HG03354 (cell line): ENCODE results near the gene ZBTB38.

Experiments
- ATAC-seq: cut with Tn5 transposase; IDR thresholded peaks from one replicate; pipeline ENCODE4 v1.9.1; 2021; ENCODE audit warnings: mild to moderate bottlenecking; ENCODE audit not compliant: unreplicated experiment, poor library complexity, severe bottlenecking

ZBTB38 gene

GRCh38 chr3:141399200-141399599, 30.9 kb downstream of the ZBTB38 start:
- no peak for ATAC-seq

GRCh38 chr3:141400073-141400971, 32.0 kb downstream of the ZBTB38 start:
- no peak for ATAC-seq

DNA sequence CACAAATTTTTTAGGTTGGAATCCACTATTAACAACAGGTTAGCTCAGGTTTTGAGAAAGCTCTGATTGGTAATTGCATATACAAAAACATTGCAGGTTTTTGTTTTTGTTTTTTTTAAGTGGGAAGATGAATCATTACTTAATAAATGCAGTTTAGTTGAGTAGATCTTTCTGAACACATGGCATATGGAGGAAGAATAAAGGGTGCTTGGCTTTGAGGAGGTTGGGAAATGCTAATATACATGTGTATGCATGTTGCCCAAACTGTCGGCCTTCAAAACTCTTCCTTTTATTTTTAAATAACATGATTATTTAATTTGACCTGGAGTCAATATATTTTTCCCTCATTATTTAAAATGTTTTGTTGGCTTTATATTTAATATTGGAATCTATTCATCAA, 32.8 kb downstream of the ZBTB38 start:
- no peak for ATAC-seq

GRCh38 chr3:141401573-141402475, 33.5 kb downstream of the ZBTB38 start:
- ATAC-seq: peak; percentile 79

DNA sequence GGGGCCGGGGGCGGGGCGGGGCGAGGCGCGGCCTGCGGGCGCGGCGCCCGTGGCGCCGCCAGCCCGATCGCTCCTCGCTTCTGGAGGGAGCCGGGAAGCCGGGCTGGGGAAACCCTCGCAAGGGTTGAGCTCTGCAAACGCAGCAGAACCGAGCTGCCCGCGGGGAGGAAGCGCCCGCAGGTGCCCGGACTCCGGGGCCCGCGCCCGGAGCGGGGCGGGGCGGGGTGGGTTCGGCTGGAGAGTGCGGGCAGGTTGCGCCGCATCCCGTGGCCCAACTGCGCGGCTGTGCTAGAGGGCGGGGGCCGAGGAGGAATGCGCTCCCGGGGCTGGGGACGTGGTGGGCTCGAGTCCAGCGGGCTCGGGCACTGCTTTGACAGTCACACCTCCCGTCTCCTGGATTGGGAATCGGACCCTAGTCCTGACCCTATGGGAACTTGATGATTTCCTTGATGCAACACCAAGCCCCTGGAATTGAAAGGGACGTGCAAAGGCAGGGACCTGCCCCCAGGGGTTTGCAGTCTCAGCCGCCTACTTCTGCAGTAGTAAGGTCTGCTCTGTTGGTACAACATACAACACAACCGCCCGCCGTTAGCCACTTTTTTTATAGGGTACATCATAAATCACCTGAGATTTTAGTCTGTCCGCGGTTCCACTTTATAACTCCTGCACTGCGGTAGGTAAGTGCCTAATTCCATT, 34.3 kb downstream of the ZBTB38 start:
- peak; percentile 64 for ATAC-seq

- ATAC-seq: no peak
Measured at GRCh38 chr3:141403576-141403975, 35.3 kb downstream of the ZBTB38 start.

GRCh38 chr3:141405025-141405424, 36.7 kb downstream of the ZBTB38 start:
- no peak for ATAC-seq

- no peak for ATAC-seq
Measured at GRCh38 chr3:141405591-141405990, 37.3 kb downstream of the ZBTB38 start.

- ATAC-seq: no peak
Measured at GRCh38 chr3:141406265-141406664, 38.0 kb downstream of the ZBTB38 start.

DNA sequence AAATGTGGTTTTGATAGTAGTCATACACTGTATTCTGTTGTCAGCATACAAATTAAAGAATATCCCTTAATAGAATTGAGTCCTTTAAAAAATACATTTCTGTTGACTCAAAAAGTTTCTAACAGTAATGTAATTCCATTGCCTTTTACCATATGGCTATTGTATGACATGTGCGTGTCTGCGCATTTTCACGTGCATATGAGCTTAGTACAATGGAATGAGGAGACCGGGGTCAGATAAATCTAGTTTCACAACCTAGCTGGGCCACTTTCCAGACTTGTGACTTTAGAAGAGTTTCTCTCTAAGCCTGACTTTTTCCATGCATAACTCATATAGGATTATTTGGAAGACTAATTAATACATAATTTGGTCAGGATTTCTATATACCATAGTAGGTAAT, 38.7 kb downstream of the ZBTB38 start:
- ATAC-seq: no peak

DNA sequence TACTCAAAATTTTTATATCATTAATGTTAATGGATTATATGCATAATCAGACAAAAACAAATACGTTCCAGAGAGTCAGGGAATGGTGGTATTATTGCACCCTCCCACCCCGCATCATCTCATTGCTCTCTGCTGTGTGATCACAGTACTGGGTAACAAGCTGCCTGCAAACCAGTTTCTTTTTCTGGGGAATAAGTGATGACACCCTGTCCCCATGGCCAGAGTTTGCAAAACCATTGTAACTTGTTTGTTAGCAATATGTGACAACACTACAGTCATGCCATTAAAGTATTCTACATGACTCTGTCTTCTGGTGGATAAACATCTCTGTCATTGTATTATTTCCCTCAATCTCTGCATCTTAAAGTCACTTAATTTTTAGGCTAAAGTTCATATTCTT, 39.5 kb downstream of the ZBTB38 start:
- no peak for ATAC-seq

DNA sequence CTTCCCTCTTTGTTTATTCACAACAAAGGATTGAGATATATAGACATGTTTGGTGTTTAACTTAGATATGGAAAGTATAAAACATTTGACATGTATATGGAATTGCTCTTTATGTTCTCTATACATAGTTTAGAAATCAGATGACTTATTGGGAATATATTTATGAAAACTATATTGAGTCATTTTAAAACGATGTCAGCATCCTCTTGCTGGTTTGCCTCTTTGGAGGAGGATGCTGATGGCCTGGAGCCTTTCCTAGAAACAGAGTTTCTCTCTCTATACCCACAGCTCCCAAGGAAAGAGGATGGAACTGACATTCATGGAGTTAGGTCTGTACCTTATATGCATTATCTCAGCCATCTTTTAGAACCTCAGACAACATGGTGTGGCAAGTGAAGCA, 40.3 kb downstream of the ZBTB38 start:
- ATAC-seq: no peak

DNA sequence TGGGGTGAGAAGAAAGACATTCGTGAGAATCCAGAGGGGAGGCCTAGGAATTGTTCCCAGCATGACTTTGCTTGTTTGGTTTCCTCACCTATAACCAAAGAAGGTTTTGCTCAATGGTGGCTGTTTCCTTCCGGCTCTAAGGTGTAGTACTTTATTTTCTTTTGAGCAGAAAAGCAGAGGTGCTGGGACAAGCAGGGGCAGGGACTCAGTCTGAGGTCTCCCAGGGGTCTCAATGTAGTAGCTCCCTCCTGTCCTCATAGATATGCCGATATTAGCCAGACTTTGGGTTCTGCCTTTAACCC, 41.6 kb downstream of the ZBTB38 start:
- no peak for ATAC-seq

DNA sequence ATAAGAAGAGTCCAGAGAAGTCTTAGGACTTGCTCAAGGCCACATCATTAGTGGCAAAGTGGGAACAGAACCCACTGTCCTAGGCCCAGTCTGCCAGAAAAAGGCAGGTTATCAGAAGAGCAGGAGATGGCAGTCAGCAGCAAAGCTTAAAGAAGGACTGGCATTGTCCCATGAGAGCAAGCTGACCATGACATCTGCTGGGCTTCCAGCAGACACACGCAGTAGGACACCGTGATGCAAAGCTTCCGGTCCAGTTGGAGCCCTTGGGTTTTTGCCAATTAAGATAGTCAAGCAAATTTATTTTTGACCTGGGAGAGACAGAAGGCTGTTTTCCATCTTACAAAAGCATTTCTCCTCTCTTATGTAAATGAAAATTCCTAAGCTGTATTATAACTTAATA, 42.1 kb downstream of the ZBTB38 start:
- ATAC-seq: no peak

DNA sequence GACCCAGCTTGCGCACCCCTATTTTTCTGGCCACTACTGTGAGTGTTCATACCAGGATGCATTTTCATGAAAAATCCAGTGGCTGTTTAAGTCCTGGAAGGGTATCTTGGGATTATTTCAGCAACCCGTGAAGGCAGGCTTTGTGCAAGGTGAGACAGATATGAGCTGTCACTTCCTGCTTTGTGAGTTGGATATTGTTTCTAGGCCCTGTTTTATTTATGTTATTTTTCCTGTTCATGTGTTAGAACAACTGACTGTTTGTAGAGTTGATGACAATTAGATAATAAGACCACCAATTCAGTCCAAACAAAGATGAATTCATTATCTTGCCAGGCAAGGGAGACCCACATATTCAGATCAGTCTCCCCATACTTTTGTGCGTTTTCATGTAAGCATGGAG, 42.5 kb downstream of the ZBTB38 start:
- no peak for ATAC-seq

- ATAC-seq: no peak
Measured at GRCh38 chr3:141411251-141411771, 43.0 kb downstream of the ZBTB38 start.

- ATAC-seq: peak; percentile 64
Measured at GRCh38 chr3:141412087-141412935, 44.0 kb downstream of the ZBTB38 start.

DNA sequence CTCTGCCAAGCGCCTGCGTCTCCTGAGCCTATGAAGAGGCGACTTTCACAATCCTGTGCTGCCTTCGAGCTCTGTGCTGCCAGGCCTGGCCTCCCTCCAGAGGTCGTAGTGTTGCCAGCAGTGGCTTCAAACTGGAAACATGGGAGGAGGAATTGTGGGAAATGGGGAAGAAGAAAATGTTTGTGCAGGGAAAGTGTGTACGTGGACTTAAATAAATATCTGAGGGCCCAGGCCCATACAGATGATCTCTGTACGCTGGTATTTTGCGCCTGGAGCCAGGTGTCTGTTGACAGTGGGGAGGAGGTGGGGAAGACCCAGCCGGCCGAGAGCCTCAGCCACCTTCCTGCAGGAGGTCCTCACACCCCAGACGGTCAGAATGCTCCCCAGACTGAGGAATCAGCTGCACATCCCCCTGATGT, 44.6 kb downstream of the ZBTB38 start:
- no peak for ATAC-seq

DNA sequence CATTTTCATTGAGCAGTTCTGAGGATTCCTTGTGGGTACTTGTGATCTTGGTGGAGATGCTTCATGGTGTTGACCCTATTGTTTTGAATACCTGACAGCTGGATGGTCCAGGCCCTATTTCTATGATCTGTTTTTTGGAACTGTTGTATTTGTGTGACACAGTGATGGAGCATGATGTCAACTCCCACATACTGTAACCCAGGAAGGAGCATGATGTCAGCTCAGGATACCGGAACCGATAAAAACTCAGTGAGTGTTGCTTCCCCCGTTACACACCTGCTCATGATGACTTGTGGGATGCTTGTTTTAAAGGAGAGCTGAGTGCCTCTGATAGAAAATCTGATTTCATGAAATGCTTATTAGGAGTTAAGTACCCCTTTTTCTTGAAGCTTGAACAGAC, 45.1 kb downstream of the ZBTB38 start:
- no peak for ATAC-seq
